Anterior cingulate cortex (tissue), 58 donors: Measurements from ENCODE around the gene CADPS2.
"Not testable (repeated sequence)": the region's sequence is repeated elsewhere in the genome, so short reads cannot be mapped to it uniquely, and the experiment has no call there.

Experiments
- DNase-seq, 58 donors: peaks; one replicate each; lab custom pipeline; 2025; lab: John Stamatoyannopoulos, UW

The CADPS2 gene

GRCh38 chr7:122858320-122858719 is 27.9 kb downstream of the CADPS2 start:
- DNase-seq: no peak

- no peak for DNase-seq
Observed at GRCh38 chr7:122850528-122850927, 35.7 kb downstream of the CADPS2 start.

GRCh38 chr7:122849957-122850328 is 36.3 kb downstream of the CADPS2 start:
- DNase-seq: no peak

GRCh38 chr7:122849322-122849956 is 36.8 kb downstream of the CADPS2 start:
- no peak for DNase-seq

- DNase-seq: no peak
Observed at GRCh38 chr7:122847871-122848473, 38.3 kb downstream of the CADPS2 start.

- no peak for DNase-seq
Observed at GRCh38 chr7:122846591-122846990, 39.7 kb downstream of the CADPS2 start.

- DNase-seq: no peak
Observed at GRCh38 chr7:122845286-122845685, 41.0 kb downstream of the CADPS2 start.

GRCh38 chr7:122844191-122844988 is 41.9 kb downstream of the CADPS2 start:
- no peak for DNase-seq

GRCh38 chr7:122842971-122843370 is 43.3 kb downstream of the CADPS2 start:
- DNase-seq: no peak

GRCh38 chr7:122836286-122836685 is 50.0 kb downstream of the CADPS2 start:
- DNase-seq: not testable (repeated sequence)

GRCh38 chr7:122834571-122834942 is 51.7 kb downstream of the CADPS2 start:
- not testable (repeated sequence) for DNase-seq

GRCh38 chr7:122833888-122834570 is 52.2 kb downstream of the CADPS2 start:
- DNase-seq: no peak

GRCh38 chr7:122831436-122831835 is 54.8 kb downstream of the CADPS2 start:
- no peak for DNase-seq

- no peak for DNase-seq
Observed at GRCh38 chr7:122829962-122830361, 56.3 kb downstream of the CADPS2 start.

- no peak for DNase-seq
Observed at GRCh38 chr7:122827763-122828162, 58.5 kb downstream of the CADPS2 start.

GRCh38 chr7:122813845-122814244 is 72.4 kb downstream of the CADPS2 start:
- no peak for DNase-seq

- no peak for DNase-seq
Observed at GRCh38 chr7:122803851-122804250, 82.4 kb downstream of the CADPS2 start.

GRCh38 chr7:122803323-122803722 is 82.9 kb downstream of the CADPS2 start:
- peak in 15 of 58 donors; percentile 0 to 61 (median 5) for DNase-seq

- peak in 1 of 58 donors; percentile 1 for DNase-seq
Observed at GRCh38 chr7:122802301-122802751, 83.9 kb downstream of the CADPS2 start.

- no peak for DNase-seq
Observed at GRCh38 chr7:122791959-122792545, 94.2 kb downstream of the CADPS2 start.

- DNase-seq: no peak
Observed at GRCh38 chr7:122790591-122790990, 95.7 kb downstream of the CADPS2 start.
